DND-41 (cell line): Measurements from ENCODE around the gene SPACA4.

Source experiments
- ATAC-seq: fragments of 200-7000 bp; cut with Tn5 transposase; 3 replicates; pipeline ENCODE4 v1.9.1; 2021; ENCODE audit warnings: low read depth; ENCODE audit not compliant: insufficient read depth
- DNase-seq: peaks from one replicate; pipeline ENCODE4 v3.0.0-alpha.2; 2020
- H2AFZ ChIP-seq: 2 replicates; pipeline ENCODE4 v1.6.0; 2012; ENCODE audit warnings: low read depth, low read length
- H3K27ac ChIP-seq: 2 replicates; pipeline ENCODE4 v1.5.1; 2012; ENCODE audit warnings: low read length, inconsistent platforms
- H3K27me3 ChIP-seq: fragments of 200-600 bp; sonication (generic); 2 replicates; pipeline ENCODE4 v1.6.0; 2012; ENCODE audit warnings: low read length, mild to moderate bottlenecking, inconsistent platforms; ENCODE audit not compliant: insufficient read depth, poor library complexity
- H3K36me3 ChIP-seq: 2 replicates; pipeline ENCODE4 v1.5.1; 2012; ENCODE audit warnings: low read length, inconsistent platforms; ENCODE audit not compliant: insufficient read depth
- H3K4me1 ChIP-seq: 2 replicates; pipeline ENCODE4 v1.5.1; 2012; ENCODE audit warnings: mild to moderate bottlenecking, low read length; ENCODE audit not compliant: insufficient read depth
- H3K4me2 ChIP-seq: 2 replicates; pipeline ENCODE4 v1.6.0; 2012; ENCODE audit warnings: mild to moderate bottlenecking, moderate library complexity, low read length, inconsistent platforms; ENCODE audit not compliant: insufficient read depth
- H3K4me3 ChIP-seq, 2 experiments: fragments of 200-600 bp in 1 of 2; shearing (Covaris generic) in 1 of 2; 2 replicates each; pipeline ENCODE4 v1.5.1; 2012 to 2016; ENCODE audit warnings: inconsistent platforms in 2 of 2, low read length in 2 of 2, mild to moderate bottlenecking in 2 of 2, low read depth in 1 of 2, moderate library complexity in 1 of 2
- H3K79me2 ChIP-seq: 2 replicates; pipeline ENCODE4 v1.6.0; 2012; ENCODE audit warnings: low read length, inconsistent platforms; ENCODE audit not compliant: insufficient read depth
- H3K9ac ChIP-seq: 2 replicates; pipeline ENCODE4 v1.6.0; 2012; ENCODE audit warnings: low read depth, mild to moderate bottlenecking, inconsistent platforms, low read length, moderate library complexity
- H3K9me3 ChIP-seq: 2 replicates; pipeline ENCODE4 v1.5.1; 2012; ENCODE audit warnings: low read length, moderate library complexity, mild to moderate bottlenecking, inconsistent platforms; ENCODE audit not compliant: insufficient read depth, severe bottlenecking
- H4K20me1 ChIP-seq: 2 replicates; pipeline ENCODE4 v1.6.0; 2012; ENCODE audit warnings: low read length; ENCODE audit not compliant: insufficient read depth
- CTCF ChIP-seq: IDR thresholded peaks from 2 replicates; pipeline ENCODE4 v1.5.1; 2012; ENCODE audit warnings: borderline replicate concordance, low read length, moderate library complexity, mild to moderate bottlenecking; ENCODE audit not compliant: poor library complexity, severe bottlenecking; ENCODE audit errors: extremely low read depth
- EZH2 ChIP-seq: IDR thresholded peaks from 3 replicates; pipeline ENCODE4 v1.6.1; 2012; ENCODE audit warnings: borderline replicate concordance, low read depth, mild to moderate bottlenecking, moderate library complexity, low read length, inconsistent platforms; ENCODE audit not compliant: severe bottlenecking

Gene SPACA4

GRCh38 chr19:48613024-48613851 lies 6.7 kb downstream of the SPACA4 start:
- H3K4me3 ChIP-seq = no peak overlapping the region
- no peak overlapping the region for H3K9ac ChIP-seq
- peaks cover 29% of the 10 kb centered on the region for H3K79me2 ChIP-seq
- no peak overlapping the region for H2AFZ ChIP-seq
- ATAC-seq (no peak), DNase-seq (no peak)
- no peak overlapping the region for H3K27ac ChIP-seq
- peaks cover 20% of the 10 kb centered on the region for H3K4me1 ChIP-seq
- H3K36me3 ChIP-seq = peaks cover 34% of the 10 kb centered on the region
- H3K27me3 ChIP-seq = no peaks in the 10 kb centered on the region
- H3K9me3 ChIP-seq = no peaks in the 10 kb centered on the region
- H4K20me1 ChIP-seq = peaks cover 46% of the 10 kb centered on the region
- no peak for TF ChIP-seq EZH2
- no peak for TF ChIP-seq CTCF
- no peak overlapping the region for H3K4me2 ChIP-seq

GRCh38 chr19:48613852-48614435 lies 7.4 kb downstream of the SPACA4 start:
- DNase-seq (no peak), ATAC-seq (peak; percentile 10)
- Histone ChIP-seq H3K4me1 (peaks cover 22% of the 10 kb centered on the region), H2AFZ (no peak overlapping the region), H3K4me3 (no peak overlapping the region), H3K27ac (no peak overlapping the region), H3K79me2 (peaks cover 36% of the 10 kb centered on the region), H4K20me1 (peaks cover 50% of the 10 kb centered on the region), H3K27me3 (no peaks in the 10 kb centered on the region), H3K4me2 (no peak overlapping the region), H3K9ac (no peak overlapping the region), H3K9me3 (no peaks in the 10 kb centered on the region), H3K36me3 (peaks cover 41% of the 10 kb centered on the region)
- TF ChIP-seq EZH2 = no peak
- no peak for TF ChIP-seq CTCF

- Histone ChIP-seq H3K4me1 (peaks cover 24% of the 10 kb centered on the region), H3K36me3 (peaks cover 41% of the 10 kb centered on the region), H3K4me3 (no peak within 1 kb of the TSS), H4K20me1 (peaks cover 50% of the 10 kb centered on the region), H3K27ac (no peak within 1 kb of the TSS), H2AFZ (no peak within 1 kb of the TSS), H3K9ac (no peak within 1 kb of the TSS), H3K4me2 (no peak within 1 kb of the TSS), H3K27me3 (no peaks in the 10 kb centered on the region), H3K9me3 (no peaks in the 10 kb centered on the region), H3K79me2 (peaks cover 39% of the 10 kb centered on the region)
- ATAC-seq (no peak), DNase-seq (no peak)
- TF ChIP-seq CTCF (no peak), EZH2 (no peak)
Measured at GRCh38 chr19:48614436-48615230, 8.1 kb downstream of the SPACA4 start, which contains the start of gene FAM83E. Gene FAM83E (minus strand): TSS chr19:48615076. CDS start chr19:48613372, 1,704 bp downstream.
